Tibial nerve (tissue), 4 donors: ENCODE data around the gene IMPACT. TPM values are rescaled to one million over a fixed set of nuclear protein-coding genes. Genes with fewer than 3 reads are reported as not detected.
A peak's percentile ranks its signal among the peaks of the same experiment; 100 is the strongest.

Experiments
- DNase-seq, 2 donors: peaks; one replicate each; pipeline ENCODE4 v3.0.0-alpha.2; 2019; ENCODE audit warnings: low spot score in 2 of 2
- H3K27ac ChIP-seq, 4 donors: fragments of 200-600 bp; sonication (generic) in 3 of 4; one replicate each; pipeline ENCODE4 v1.5.1; 2017 to 2019; ENCODE audit warnings: mild to moderate bottlenecking in 1 of 4
- H3K27me3 ChIP-seq, 2 donors: fragments of 200-600 bp; sonication (generic) in 1 of 2; one replicate each; pipeline versions ENCODE4 v1.5.1 to v1.6.0; 2017 to 2019
- H3K36me3 ChIP-seq, 3 donors: fragments of 200-600 bp; sonication (generic); one replicate each; pipeline ENCODE4 v1.5.1; 2018 to 2019
- H3K4me1 ChIP-seq, 4 donors: fragments of 200-600 bp; sonication (generic) in 3 of 4; one replicate each; pipeline ENCODE4 v1.5.1; 2017 to 2019
- H3K4me3 ChIP-seq, 4 donors: fragments of 200-600 bp; sonication (generic) in 3 of 4; one replicate each; pipeline ENCODE4 v1.5.1; 2017 to 2019; ENCODE audit warnings: mild to moderate bottlenecking in 1 of 4, moderate library complexity in 1 of 4
- H3K9me3 ChIP-seq, 4 donors: fragments of 200-600 bp; sonication (generic) in 3 of 4; one replicate each; pipeline ENCODE4 v1.5.1; 2017 to 2019
- CTCF ChIP-seq, 5 experiments: fragments of 200-600 bp in 3 of 5; fragments of 450-650 bp in 2 of 5; sonication (generic) in 3 of 5; IDR thresholded peaks; one replicate each; pipeline ENCODE4 v1.5.1; 2016 to 2019; ENCODE audit warnings: antibody characterized with exemption in 5 of 5, mild to moderate bottlenecking in 3 of 5, moderate library complexity in 2 of 5
- EP300 ChIP-seq, 2 donors: sonication (generic); formaldehyde crosslinking; IDR thresholded peaks; one replicate each; pipeline ENCODE4 v1.6.1; 2017; ENCODE audit warnings: antibody characterized with exemption in 2 of 2, mild to moderate bottlenecking in 1 of 2
- POLR2A ChIP-seq, 2 donors: fragments of 450-650 bp; IDR thresholded peaks; one replicate each; pipeline ENCODE4 v1.6.1; 2017; ENCODE audit warnings: antibody characterized with exemption in 2 of 2, mild to moderate bottlenecking in 2 of 2, moderate library complexity in 2 of 2
- WGBS, 2 donors: methylation state at CpG; one replicate each; pipeline ENCODE4 v1.1.5; 2018; 5-methylcytosine and 5-hydroxymethylcytosine counted together
- total RNA-seq, 4 donors: library from RNA; depleted of rRNA; stranded (reverse); fragments of >200 nt; gene quantifications; one replicate each; pipeline ENCODE4 v1.1.0, GENCODE V29; 2016

Gene IMPACT
- total RNA-seq, 4 donors from 2014 or later = 18.6 to 30.2 (median 21.7) TPM

DNA sequence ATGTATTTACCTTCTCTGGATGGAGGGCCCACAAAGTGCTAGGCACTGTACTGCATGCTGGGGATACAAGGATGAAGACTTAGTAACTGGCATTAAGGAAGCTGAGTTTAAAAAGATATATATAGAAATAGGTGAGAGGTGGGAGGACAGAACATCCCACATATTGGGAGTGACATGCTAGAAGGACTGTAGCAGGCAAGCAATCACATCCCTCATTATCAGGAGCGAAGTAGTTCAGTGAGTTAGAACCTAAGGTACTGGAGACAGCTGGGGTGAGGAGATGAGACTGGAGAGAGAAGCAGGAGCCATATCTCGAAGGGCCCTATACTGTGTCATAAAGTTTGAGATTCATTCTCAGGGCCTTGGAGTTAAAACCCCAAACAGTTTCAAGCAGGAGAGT, 18.0 kb upstream of the IMPACT start:
- Histone ChIP-seq H3K9me3 (no peaks in the 10 kb centered on the region), H3K4me3 (no peak overlapping the region), H3K36me3 (no peaks in the 10 kb centered on the region), H3K27ac (no peak overlapping the region), H3K27me3 (peaks cover 0 to 23% of the 10 kb centered on the region in 2 donors), H3K4me1 (no peaks in the 10 kb centered on the region)
- no peak for TF ChIP-seq EP300 (IDR thresholded peaks at IDR 0.05)
- TF ChIP-seq POLR2A (IDR thresholded peaks at IDR 0.05) = no peak
- WGBS, 2 donors = 81 to 82% methylated on average over 2 of the region's 2 CpGs
- no peak for DNase-seq

DNA sequence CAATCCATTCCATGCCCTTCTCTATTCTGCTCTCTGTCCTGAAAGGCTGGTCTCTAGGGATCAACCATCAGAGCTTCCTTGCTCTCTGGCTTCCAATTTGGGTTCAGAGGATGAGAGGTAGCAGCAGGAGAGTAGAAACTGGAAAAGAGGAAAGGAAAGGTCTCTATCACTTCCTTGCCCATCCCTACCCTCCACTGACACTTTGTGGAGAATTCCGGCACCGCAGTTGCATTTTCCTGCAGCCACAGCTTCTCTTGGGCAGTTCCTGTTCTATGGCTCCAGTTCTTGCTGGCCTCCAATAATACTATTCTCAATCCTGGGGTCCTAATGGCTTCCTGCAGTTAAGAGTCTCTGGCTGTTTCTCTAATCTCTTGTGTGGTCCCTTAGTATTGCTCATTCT, 13.3 kb upstream of the IMPACT start:
- Histone ChIP-seq H3K27me3 (peaks cover 0 to 27% of the 10 kb centered on the region in 2 donors), H3K36me3 (no peaks in the 10 kb centered on the region), H3K9me3 (no peaks in the 10 kb centered on the region), H3K4me3 (no peak overlapping the region), H3K27ac (no peak overlapping the region), H3K4me1 (no peaks in the 10 kb centered on the region)
- WGBS, 2 donors = 64 to 67% methylated on average over 2 of the region's 2 CpGs
- DNase-seq = no peak
- peak in 2 of 5 experiments; percentile 18 to 20 for TF ChIP-seq CTCF (IDR thresholded peaks at IDR 0.05)
- TF ChIP-seq POLR2A (IDR thresholded peaks at IDR 0.05) = no peak

GRCh38 chr18:24414349-24415003, 12.0 kb upstream of the IMPACT start:
- no peaks in the 10 kb centered on the region for H3K36me3 ChIP-seq
- no peak overlapping the region for H3K4me3 ChIP-seq
- H3K9me3 ChIP-seq = no peaks in the 10 kb centered on the region
- DNase-seq = no peak
- H3K27ac ChIP-seq = no peak overlapping the region
- 84 to 95% methylated on average over 3 of the region's 3 CpGs for WGBS, 2 donors
- peaks cover 0 to 41% of the 10 kb centered on the region in 2 donors for H3K27me3 ChIP-seq
- H3K4me1 ChIP-seq = no peaks in the 10 kb centered on the region
- no peak for TF ChIP-seq CTCF (IDR thresholded peaks at IDR 0.05)
- no peak for TF ChIP-seq EP300 (IDR thresholded peaks at IDR 0.05)
- no peak for TF ChIP-seq POLR2A (IDR thresholded peaks at IDR 0.05)

DNA sequence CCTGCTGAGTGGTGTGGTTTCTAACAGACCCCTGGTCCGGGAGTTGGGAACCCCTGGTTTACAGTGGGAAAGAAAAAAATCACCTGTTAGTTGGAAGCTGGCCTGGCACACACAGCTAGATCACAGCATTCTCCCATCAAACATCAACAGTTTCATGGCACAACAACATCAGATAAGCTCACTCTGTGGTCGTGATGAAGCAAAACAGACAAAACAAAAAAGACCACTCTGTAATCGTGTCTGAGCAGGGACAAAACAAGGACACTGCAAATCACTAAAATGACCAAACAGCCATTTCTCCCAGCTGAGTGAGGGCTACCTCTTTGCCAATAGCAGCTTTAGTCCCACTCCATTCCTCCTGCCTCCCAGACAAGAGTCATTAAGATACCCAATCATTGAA, 9.0 kb upstream of the IMPACT start:
- H3K9me3 ChIP-seq = no peaks in the 10 kb centered on the region
- TF ChIP-seq EP300 (IDR thresholded peaks at IDR 0.05) (no peak), POLR2A (IDR thresholded peaks at IDR 0.05) (no peak), CTCF (IDR thresholded peaks at IDR 0.05) (no peak)
- WGBS, 2 donors = 18 to 28% methylated on average over 3 of the region's 3 CpGs
- no peaks in the 10 kb centered on the region for H3K4me1 ChIP-seq
- H3K27ac ChIP-seq = no peak overlapping the region
- DNase-seq = no peak
- H3K36me3 ChIP-seq = no peaks in the 10 kb centered on the region
- H3K27me3 ChIP-seq = peaks cover 0 to 62% of the 10 kb centered on the region in 2 donors
- H3K4me3 ChIP-seq = no peak overlapping the region

DNA sequence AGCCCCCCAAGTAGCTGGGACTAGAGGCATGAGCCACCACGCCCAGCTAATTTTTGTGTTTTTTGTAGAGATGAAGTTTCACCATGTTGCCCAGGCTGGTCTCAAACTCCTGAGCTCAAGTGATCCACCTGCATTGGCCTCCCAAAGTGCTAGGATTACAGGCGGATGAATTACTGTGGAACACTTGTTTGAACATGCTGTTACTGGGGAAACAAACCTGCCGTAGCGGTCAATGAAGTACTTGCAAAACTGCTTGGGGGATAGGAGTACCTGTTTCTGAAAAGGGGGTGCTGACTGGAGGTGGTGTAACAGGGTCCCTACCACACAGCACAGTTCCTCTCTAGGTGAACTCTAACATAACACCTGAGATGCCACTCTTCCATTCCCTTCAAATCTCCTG, 5.9 kb upstream of the IMPACT start:
- TF ChIP-seq POLR2A (IDR thresholded peaks at IDR 0.05) (no peak), EP300 (IDR thresholded peaks at IDR 0.05) (no peak), CTCF (IDR thresholded peaks at IDR 0.05) (no peak)
- Histone ChIP-seq H3K27ac (no peak overlapping the region), H3K4me3 (no peak overlapping the region), H3K4me1 (no peaks in the 10 kb centered on the region), H3K9me3 (no peaks in the 10 kb centered on the region), H3K27me3 (peaks cover 0 to 78% of the 10 kb centered on the region in 2 donors), H3K36me3 (no peaks in the 10 kb centered on the region)
- 83 to 92% methylated on average over 4 of the region's 4 CpGs for WGBS, 2 donors
- DNase-seq = no peak
